Measurements from ENCODE around the gene ZNF76.
"Not testable (repeated sequence)": the region's sequence is repeated elsewhere in the genome, so short reads cannot be mapped to it uniquely, and the experiment has no call there.

Gene ZNF76

DNA sequence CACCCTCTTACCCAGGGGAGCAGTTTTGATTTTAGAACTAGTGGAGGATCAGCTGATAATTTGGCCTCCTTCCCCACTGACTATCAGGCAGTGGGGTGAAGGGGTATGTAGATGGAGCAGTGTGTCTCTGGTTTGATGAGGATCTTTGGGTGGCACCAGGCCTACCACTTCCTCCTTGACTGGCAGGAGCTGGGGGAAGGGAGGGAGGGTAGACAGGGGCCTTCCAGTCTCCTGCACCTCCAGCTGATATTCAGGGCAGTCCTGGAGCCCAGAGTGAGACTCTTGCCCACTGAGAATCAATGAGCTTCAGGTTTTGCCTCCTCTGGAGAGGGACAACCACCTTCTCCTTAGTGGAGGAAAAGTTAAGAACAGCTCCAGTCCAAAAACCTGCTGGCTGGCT lies 41.3 kb downstream of the ZNF76 start:
- DNase-seq (ENCODE audit: low read depth): peak; percentile 51

DNA sequence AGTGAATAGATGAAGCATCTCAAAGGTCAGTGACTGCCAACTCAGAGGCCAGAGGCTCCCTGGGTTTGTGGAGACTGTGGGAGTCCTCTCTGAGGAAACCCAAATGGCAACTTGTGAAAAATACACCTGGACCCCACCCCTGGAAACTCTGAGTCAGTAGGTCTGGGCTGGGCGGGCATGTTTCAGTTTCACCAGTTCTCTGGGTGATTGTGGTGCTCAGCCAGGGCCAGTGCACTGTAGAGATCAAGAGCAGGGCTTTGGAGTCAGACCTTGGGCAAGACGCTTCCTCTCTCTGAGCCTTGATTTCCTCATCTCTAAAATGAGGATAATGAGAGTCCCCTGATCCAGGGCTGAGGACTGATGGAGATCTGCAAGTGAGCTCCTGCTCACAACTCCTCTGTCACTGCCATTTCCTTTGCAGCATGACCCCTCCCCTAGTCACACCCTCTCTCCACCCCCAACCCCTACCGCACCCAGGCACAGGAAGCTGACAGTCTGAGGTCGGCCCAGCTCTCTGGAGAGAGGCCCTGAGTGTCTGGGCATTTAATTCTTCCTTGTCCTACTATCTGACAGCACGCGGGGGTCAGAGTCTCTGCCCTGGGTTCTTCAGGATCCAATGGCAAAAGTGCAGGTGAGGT lies 43.2 kb downstream of the ZNF76 start:
- DNase-seq (ENCODE audit: low read depth): peak; percentile 83

- DNase-seq (ENCODE audit: low read depth): no peak
Observed at GRCh38 chr6:35304299-35304698, 44.8 kb downstream of the ZNF76 start.

DNA sequence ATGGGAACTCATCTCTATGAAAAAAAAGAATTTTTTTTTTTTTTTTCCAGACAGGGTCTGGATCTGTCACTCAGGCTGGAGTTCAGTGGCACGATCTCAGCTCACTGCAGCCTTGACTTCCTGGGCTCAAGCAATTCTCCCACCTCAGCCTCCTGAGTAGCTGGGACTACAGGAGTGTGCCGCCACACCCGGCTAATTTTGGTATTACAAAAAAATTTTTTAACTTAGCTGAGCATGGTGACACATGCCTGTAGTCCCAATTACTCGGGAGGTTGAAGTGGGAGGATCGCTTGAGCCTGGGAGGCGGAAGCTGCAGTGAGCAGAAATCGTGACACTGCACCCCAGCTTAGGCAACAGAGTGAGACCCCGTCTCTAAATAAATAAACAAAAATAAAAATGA lies 45.6 kb downstream of the ZNF76 start:
- DNase-seq (ENCODE audit: low read depth): peak; percentile 13

GRCh38 chr6:35307138-35307537 lies 47.6 kb downstream of the ZNF76 start:
- not testable (repeated sequence) for DNase-seq (ENCODE audit: low read depth)

GRCh38 chr6:35308543-35308942 lies 49.0 kb downstream of the ZNF76 start:
- DNase-seq (ENCODE audit: low read depth): not testable (repeated sequence)

DNA sequence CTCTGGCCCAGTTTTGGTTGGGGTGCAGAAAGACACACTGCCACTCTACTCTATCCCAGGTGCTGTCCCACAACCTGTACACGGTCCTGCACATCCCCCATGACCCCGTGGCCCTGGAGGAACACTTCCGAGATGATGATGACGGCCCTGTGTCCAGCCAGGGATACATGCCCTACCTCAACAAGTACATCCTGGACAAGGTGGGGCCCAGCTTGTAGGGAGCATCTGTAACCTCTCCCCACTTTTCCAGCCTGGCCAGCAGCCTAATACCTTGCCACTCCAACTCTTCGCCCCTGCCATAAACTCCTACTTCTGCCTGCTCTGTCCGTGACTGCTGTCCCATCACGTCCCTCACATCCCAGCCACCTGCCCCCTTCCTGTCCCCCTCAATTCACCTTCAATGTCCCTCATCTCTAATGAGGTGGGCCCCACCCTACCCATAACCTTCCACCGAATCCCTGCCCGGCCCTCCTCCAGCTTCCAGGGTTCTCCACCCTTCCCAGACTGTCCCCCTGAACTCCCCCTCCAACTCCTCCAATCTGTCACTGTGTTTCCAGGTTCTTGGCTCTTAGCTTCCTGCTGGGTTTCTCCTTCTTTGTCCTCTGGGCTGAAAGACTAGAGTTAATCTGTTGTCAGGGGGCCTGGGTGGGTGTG lies 50.2 kb downstream of the ZNF76 start:
- DNase-seq (ENCODE audit: low read depth): no peak

- no peak for DNase-seq (ENCODE audit: low read depth)
Observed at GRCh38 chr6:35310265-35310831, 50.8 kb downstream of the ZNF76 start.

GRCh38 chr6:35311390-35312075 lies 52.0 kb downstream of the ZNF76 start:
- peak; percentile 29 for DNase-seq (ENCODE audit: low read depth)

GRCh38 chr6:35312076-35312800 lies 52.7 kb downstream of the ZNF76 start:
- no peak for DNase-seq (ENCODE audit: low read depth)

- DNase-seq (ENCODE audit: low read depth): no peak
Observed at GRCh38 chr6:35312807-35313206, 53.3 kb downstream of the ZNF76 start.

DNA sequence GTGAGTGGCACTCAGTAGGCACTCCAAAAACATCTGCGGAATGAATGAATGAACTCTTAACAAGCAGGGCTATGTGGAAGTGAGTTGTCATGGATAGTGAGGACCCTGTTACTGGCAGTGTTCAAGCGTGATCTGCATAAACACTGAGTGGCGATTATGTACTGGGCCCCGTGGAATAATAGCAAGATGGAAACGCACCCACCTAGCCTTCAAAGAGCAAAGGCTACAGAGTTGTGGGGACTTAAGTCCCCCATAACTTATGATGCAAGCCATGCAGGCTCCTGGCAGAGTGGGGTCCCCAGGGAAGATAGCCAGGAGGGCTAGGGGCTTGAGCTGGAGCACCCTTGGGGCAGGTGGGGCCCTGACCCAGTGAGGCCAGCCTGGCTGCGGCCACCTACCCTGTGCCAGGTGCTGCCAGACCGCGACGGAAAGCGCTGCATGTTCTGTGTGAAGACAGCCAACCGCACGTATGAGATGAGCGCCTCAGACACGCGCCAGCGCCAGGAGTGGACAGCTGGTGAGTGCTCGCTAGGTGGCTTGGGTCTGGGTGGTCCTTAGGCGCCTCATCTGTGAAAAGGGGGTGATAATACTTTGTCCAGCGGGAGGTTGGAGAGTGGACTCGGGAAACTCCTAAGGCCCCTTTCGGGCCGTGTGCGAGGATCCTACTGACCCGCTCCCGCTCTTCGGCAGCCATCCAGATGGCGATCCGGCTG lies 58.1 kb downstream of the ZNF76 start:
- DNase-seq (ENCODE audit: low read depth): no peak

GRCh38 chr6:35318196-35319171 lies 58.9 kb downstream of the ZNF76 start:
- DNase-seq (ENCODE audit: low read depth): no peak

DNA sequence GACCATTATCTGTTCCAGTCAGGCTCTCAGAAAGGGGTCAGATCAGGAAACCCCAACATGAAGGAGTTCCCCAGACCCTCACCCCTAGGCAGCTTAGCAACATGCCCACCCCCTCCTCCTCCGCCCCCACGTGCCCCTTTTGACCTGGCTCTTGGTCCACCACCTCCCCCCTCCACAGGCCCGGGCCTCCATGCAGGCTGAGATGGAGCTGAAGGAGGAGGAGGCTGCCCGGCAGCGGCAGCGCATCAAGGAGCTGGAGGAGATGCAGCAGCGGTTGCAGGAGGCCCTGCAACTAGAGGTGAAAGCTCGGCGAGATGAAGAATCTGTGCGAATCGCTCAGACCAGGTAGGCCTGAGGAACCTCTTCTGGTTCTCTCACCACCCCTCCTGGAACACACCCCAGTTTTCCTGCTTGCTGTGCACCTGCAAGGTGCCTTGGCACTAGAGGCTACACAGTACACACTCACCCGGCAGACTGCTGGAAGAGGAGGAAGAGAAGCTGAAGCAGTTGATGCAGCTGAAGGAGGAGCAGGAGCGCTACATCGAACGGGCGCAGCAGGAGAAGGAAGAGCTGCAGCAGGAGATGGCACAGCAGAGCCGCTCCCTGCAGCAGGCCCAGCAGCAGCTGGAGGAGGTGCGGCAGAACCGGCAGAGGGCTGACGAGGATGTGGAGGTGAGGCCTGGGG lies 60.0 kb downstream of the ZNF76 start:
- DNase-seq (ENCODE audit: low read depth): no peak

DNA sequence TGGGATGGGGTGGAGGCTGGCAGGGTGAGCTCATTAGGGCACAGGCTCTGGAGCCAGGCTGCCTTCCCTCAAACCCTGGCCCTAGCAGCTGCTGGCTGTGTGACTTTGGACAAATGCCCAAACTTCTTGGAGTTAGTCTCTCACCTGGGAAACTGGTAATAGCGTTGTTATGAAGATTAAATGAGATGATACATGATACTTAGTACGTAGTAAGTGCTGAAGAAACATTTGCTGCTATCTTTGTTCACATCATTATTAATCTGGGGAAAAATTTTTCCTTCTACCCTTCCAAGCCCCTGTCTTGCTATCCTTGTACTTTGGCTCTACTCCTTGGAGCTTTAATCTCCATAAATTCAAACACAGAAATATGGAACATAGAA lies 60.5 kb downstream of the ZNF76 start:
- DNase-seq (ENCODE audit: low read depth): no peak

GRCh38 chr6:35321091-35321490 lies 61.6 kb downstream of the ZNF76 start:
- no peak for DNase-seq (ENCODE audit: low read depth)

- peak; percentile 49 for DNase-seq (ENCODE audit: low read depth)
Observed at GRCh38 chr6:35327349-35328027, 68.0 kb downstream of the ZNF76 start.

DNA sequence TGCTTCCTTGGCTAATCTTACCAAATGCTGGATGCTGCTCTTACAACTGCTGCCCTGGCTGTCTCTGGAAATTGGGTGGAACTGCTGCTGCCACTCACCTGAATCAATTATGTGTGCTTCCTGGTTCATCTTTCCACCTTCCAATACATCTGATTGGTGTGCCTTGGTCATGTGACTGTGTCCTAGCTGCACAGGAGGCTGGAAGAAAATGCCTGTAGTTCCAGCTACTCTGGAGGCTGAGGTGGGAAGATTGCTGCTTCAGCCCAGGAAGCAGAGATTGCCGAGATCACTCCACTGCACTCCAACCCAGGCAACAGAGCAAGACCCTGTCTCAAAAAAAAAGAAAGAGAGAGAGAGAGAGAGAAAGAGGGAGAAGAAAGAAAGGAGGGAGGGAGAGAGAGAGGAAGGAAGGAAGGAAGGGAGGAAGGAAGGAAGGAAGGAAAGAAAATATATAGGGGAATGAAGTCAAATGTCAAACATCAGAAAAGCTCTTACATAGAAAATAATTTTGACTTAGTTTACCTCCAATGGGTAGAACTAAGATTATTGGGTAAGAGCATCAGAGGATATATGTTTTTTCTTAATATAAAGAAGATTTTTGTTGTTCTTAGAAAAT lies 68.7 kb downstream of the ZNF76 start:
- DNase-seq (ENCODE audit: low read depth): no peak

DNA sequence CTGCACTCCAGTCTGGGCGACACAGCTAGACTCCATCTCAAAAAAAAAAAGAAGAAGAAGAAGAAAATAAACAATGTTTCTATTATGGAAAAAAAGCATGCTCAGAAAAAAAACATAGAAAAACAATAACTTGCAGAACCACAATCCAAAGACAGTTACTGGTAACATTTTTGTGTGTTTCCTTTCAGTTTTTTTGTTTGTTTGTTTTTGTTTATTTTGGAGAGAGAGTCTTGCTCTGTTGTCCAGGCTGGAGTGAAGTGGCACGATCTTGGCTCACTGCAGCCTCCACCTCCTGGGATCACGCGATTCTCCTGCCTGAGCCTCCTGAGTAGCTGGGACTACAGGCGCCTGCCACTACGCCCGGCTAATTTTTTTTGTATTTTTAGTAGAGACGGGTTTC lies 69.4 kb downstream of the ZNF76 start:
- not testable (repeated sequence) for DNase-seq (ENCODE audit: low read depth)
